SKM-1 treated with dmso at 0.1 percent for 144 hours (cell line): ENCODE data around the gene AKAP8L.
A peak's percentile ranks its signal among the peaks of the same experiment; 100 is the strongest.

ENCODE experiments used
- DNase-seq: peaks from one replicate; lab custom pipeline; 2025; ENCODE audit not compliant: unreplicated experiment; lab: John Stamatoyannopoulos, UW

AKAP8L gene

GRCh38 chr19:15436012-15436825, 17.4 kb upstream of the AKAP8L start:
- DNase-seq = no peak

GRCh38 chr19:15433519-15434069, 14.8 kb upstream of the AKAP8L start:
- no peak for DNase-seq

- DNase-seq = peak; percentile 86
These were observed 14.1 kb upstream of the AKAP8L start for GRCh38 chr19:15432629-15433518.

- no peak for DNase-seq
These were observed 13.3 kb upstream of the AKAP8L start for GRCh38 chr19:15432018-15432494.

GRCh38 chr19:15431396-15432017, 12.7 kb upstream of the AKAP8L start:
- DNase-seq = no peak

- DNase-seq = no peak
These were observed 11.8 kb upstream of the AKAP8L start for GRCh38 chr19:15430526-15431120.

- no peak for DNase-seq
These were observed 11.2 kb upstream of the AKAP8L start for GRCh38 chr19:15429825-15430467.

- DNase-seq = no peak
These were observed 10.4 kb upstream of the AKAP8L start for GRCh38 chr19:15428956-15429824.

GRCh38 chr19:15427991-15428471, 9.2 kb upstream of the AKAP8L start:
- DNase-seq = no peak

GRCh38 chr19:15427350-15427700, 8.5 kb upstream of the AKAP8L start:
- DNase-seq = no peak

GRCh38 chr19:15426485-15427349, 7.9 kb upstream of the AKAP8L start:
- no peak for DNase-seq

- no peak for DNase-seq
These were observed 6.6 kb upstream of the AKAP8L start for GRCh38 chr19:15425321-15425950.

GRCh38 chr19:15424692-15425272, 6.0 kb upstream of the AKAP8L start:
- DNase-seq = no peak

GRCh38 chr19:15424121-15424520, 5.3 kb upstream of the AKAP8L start:
- no peak for DNase-seq

GRCh38 chr19:15423130-15423529, 4.3 kb upstream of the AKAP8L start:
- no peak for DNase-seq

GRCh38 chr19:15422296-15423075, 3.7 kb upstream of the AKAP8L start:
- DNase-seq = no peak
